Rectal smooth muscle tissue (tissue), 1 donor: ENCODE data around the gene HNRNPF.
"Not testable (repeated sequence)": the region's sequence is repeated elsewhere in the genome, so short reads cannot be mapped to it uniquely, and the experiment has no call there.

Experiments used
- H3K27ac ChIP-seq: one replicate; pipeline ENCODE4 v1.7.0; 2013; ENCODE audit warnings: low read depth, low read length, inconsistent platforms
- H3K27me3 ChIP-seq: one replicate; pipeline ENCODE4 v1.7.0; 2013; ENCODE audit warnings: low read length; ENCODE audit not compliant: control insufficient read depth, insufficient read depth
- H3K36me3 ChIP-seq: one replicate; pipeline ENCODE4 v1.7.0; 2013; ENCODE audit warnings: low read length; ENCODE audit not compliant: control insufficient read depth, insufficient read depth
- H3K4me1 ChIP-seq: one replicate; pipeline ENCODE4 v1.7.0; 2013; ENCODE audit warnings: low read length; ENCODE audit not compliant: control insufficient read depth, insufficient read depth
- H3K4me3 ChIP-seq: one replicate; pipeline ENCODE4 v1.7.0; 2013; ENCODE audit warnings: low read length
- H3K9ac ChIP-seq: one replicate; pipeline ENCODE4 v1.7.0; 2013; ENCODE audit warnings: low read length

The HNRNPF gene

DNA sequence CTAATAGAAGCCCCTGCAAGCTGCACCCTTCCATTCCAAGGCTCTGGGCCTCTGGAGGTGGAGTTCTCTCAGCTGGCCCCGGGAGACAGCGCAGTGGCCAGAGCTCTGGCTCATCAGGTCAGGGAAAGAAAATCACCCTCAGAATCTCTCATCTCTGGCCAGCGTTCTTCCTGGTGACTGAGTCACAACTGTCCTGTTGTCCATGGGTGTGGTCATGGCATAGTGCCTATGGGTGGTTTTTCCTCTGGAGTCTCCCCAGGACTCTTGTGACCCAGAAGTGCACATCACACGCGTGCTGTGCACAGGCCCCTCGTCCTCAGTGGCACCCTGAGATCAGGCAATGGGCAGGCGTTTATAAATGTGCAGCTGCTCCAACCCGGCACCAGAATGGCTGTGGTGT, 64.9 kb downstream of the HNRNPF start:
- H3K36me3 ChIP-seq: no peaks in the 10 kb centered on the region
- no peaks in the 10 kb centered on the region for H3K27me3 ChIP-seq
- H3K27ac ChIP-seq: no peak overlapping the region
- no peaks in the 10 kb centered on the region for H3K4me1 ChIP-seq
- H3K4me3 ChIP-seq: no peak overlapping the region
- H3K9ac ChIP-seq: no peak overlapping the region

DNA sequence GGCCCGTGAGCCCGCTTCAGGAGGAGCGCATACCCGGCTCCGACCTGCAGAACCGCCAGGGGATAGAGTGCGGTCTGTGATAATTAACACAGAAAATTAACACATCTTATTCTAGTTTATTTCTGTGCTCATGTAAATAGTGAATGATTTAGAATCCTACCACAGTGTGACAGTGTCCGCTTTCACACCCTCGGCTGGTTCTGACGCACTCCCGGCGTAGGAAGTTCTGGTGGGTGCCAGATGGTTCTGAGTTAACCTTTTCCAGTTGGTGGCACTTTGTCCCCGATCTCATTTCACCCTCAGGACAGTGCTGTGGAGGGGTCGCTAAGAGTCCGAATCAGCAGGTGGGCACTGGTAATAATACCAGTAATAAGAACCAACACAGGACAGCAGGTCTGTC, 65.9 kb downstream of the HNRNPF start:
- no peak overlapping the region for H3K27ac ChIP-seq
- H3K36me3 ChIP-seq: no peaks in the 10 kb centered on the region
- no peak overlapping the region for H3K4me3 ChIP-seq
- H3K9ac ChIP-seq: no peak overlapping the region
- H3K27me3 ChIP-seq: no peaks in the 10 kb centered on the region
- no peaks in the 10 kb centered on the region for H3K4me1 ChIP-seq

DNA sequence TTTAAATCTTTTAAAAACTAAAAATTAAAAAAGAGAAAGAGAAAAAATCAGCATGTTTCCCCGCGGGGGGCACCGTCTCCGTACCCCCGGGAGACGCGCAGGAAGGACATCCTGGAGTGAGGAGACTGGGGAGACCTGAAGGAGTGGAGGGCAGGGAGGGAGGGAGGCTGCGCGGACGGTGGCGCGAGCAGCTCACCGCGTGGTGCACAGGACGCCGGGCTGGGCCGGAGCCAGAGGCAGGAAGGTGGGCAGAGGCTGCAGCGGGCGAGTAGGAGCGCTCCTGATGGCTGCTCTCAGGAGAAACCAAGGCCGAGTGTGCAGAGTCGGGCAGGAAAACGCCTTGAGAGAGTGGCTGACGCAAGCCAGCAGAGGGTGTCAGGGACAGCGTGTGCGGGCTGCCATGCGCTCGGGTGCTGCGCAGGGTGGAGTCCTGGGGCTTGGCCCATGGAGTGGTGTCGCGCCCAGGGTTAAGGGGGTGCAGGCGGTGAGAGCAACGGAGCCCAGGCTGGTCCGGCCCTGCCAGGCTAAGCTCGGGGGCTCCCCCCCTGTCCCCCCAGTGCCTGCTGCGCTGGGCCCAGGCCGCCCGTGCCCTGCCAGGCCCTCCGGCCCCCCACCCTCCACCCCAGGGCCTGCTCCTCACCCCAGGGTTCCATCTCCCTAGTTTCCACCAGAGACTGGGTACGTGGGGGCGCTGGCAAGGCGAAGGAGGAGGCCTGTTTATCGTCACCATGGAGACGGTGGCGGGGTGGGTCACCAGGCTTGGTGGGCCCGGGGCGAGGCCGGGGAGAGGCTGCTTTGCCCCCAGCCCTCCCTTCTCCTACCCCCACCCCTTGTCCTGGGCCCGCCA, 66.5 kb downstream of the HNRNPF start:
- Histone ChIP-seq H3K9ac (no peak overlapping the region), H3K4me3 (no peak overlapping the region), H3K36me3 (no peaks in the 10 kb centered on the region), H3K4me1 (no peaks in the 10 kb centered on the region), H3K27ac (no peak overlapping the region), H3K27me3 (no peaks in the 10 kb centered on the region)

DNA sequence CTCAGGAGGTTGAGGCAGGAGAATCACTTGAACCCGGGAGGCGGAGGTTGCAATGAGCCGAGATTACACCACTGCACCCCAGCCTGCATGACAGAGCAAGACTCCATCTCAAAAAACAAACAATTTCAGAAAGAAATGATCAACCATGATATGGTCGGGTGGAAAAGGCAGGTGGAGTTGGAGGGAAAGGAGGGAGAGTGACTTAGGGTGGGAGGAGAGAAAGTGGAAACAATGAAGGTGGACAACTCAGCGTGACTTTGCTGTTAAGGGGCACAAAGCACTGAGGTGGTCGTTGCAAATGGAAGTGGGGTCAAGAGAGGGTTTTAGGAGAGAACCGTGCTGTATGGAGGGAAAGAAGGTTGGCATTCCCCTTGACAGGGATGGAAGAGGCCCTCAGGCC, 67.5 kb downstream of the HNRNPF start:
- H3K27ac ChIP-seq: no peak overlapping the region
- no peak overlapping the region for H3K4me3 ChIP-seq
- H3K9ac ChIP-seq: no peak overlapping the region
- no peaks in the 10 kb centered on the region for H3K4me1 ChIP-seq
- H3K36me3 ChIP-seq: no peaks in the 10 kb centered on the region
- H3K27me3 ChIP-seq: no peaks in the 10 kb centered on the region

- Histone ChIP-seq H3K4me3 (no peak overlapping the region), H3K27me3 (no peaks in the 10 kb centered on the region), H3K9ac (no peak overlapping the region), H3K4me1 (no peaks in the 10 kb centered on the region), H3K27ac (no peak overlapping the region), H3K36me3 (no peaks in the 10 kb centered on the region)
Measured at GRCh38 chr10:43340619-43341018, 68.4 kb downstream of the HNRNPF start.

- no peaks in the 10 kb centered on the region for H3K36me3 ChIP-seq
- H3K4me3 ChIP-seq: no peak overlapping the region
- no peak overlapping the region for H3K27ac ChIP-seq
- no peak overlapping the region for H3K9ac ChIP-seq
- H3K4me1 ChIP-seq: no peaks in the 10 kb centered on the region
- H3K27me3 ChIP-seq: no peaks in the 10 kb centered on the region
Measured at GRCh38 chr10:43340101-43340500, 68.9 kb downstream of the HNRNPF start.

DNA sequence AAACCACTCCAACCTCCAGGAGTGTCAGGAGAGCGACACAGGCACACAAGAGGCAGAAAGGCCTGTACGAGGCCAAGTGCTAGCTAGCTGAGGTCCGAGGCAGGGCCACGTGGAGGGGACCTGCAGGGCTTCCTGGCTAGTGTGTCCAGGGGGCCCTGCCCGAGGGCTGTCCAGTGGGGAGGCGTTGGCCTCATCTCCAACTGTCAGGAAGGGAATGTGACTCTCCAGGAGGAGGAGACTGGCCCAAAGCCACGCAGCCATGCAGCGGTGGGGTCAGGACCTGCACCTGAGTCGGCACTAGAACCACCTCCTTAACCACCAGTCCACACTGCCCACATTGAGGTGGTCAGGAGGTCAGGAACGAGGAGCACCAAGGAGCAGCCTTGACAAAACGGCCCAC, 69.8 kb downstream of the HNRNPF start:
- no peak overlapping the region for H3K9ac ChIP-seq
- no peak overlapping the region for H3K27ac ChIP-seq
- H3K4me1 ChIP-seq: no peaks in the 10 kb centered on the region
- no peaks in the 10 kb centered on the region for H3K27me3 ChIP-seq
- H3K4me3 ChIP-seq: no peak overlapping the region
- no peaks in the 10 kb centered on the region for H3K36me3 ChIP-seq

- Histone ChIP-seq H3K27ac (no peak overlapping the region), H3K9ac (no peak overlapping the region), H3K4me1 (no peaks in the 10 kb centered on the region), H3K27me3 (no peaks in the 10 kb centered on the region), H3K36me3 (no peaks in the 10 kb centered on the region), H3K4me3 (no peak overlapping the region)
Measured at GRCh38 chr10:43338117-43338516, 70.9 kb downstream of the HNRNPF start.

DNA sequence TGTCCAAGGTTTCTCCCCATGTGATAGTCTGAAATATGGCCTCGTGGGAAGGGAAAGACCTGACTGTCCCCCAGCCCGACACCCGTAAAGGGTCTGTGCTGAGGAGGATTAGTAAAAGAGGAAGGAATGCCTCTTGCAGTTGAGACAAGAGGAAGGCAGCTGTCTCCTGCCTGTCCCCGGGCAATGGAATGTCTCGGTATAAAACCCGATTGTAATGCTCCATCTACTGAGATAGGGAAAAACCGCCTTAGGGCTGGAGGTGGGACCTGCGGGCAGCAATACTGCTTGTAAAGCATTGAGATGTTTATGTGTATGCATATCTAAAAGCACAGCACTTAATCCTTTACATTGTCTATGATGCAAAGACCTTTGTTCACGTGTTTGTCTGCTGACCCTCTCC, 71.5 kb downstream of the HNRNPF start:
- not testable (repeated sequence) for H3K36me3 ChIP-seq, H3K27me3 ChIP-seq, H3K4me3 ChIP-seq, H3K9ac ChIP-seq, H3K27ac ChIP-seq, H3K4me1 ChIP-seq

DNA sequence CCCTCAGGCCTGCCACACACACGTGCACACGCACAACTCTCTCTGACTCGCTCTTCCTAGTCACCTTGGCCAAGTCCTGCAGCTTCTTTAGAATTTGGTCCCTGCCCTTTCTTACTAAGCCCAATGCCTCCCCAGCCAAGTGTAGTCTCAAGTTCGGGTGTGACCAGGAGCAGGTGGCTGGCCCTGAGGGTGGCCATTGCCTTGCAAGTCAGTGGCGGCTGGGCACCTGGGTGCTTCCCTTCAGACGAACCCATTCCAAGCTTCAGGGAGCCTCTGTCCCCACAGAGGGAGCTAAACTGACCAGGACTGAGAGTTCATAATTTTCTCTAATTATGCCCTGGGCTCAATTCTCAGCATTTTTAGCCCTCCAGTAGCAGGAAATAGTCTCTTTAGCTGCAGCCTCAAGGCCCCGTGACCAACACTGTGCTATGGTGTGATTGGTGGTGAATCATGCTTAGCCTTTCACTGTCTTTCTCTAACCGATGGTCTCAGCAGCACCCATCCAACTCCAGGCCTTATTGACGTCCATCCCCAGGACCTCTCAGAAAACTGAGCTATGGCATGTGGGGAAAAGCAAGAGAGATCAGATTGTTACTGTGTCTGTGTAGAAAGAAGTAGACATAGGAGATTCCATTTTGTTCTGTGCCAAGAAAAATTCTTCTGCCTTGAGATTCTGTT, 72.2 kb downstream of the HNRNPF start:
- Histone ChIP-seq H3K4me1 (no peaks in the 10 kb centered on the region), H3K27ac (no peak overlapping the region), H3K36me3 (no peaks in the 10 kb centered on the region), H3K27me3 (no peaks in the 10 kb centered on the region), H3K9ac (no peak overlapping the region), H3K4me3 (no peak overlapping the region)

GRCh38 chr10:43336061-43336460, 72.9 kb downstream of the HNRNPF start:
- Histone ChIP-seq H3K4me1 (no peaks in the 10 kb centered on the region), H3K9ac (no peak overlapping the region), H3K4me3 (no peak overlapping the region), H3K36me3 (no peaks in the 10 kb centered on the region), H3K27me3 (no peaks in the 10 kb centered on the region), H3K27ac (no peak overlapping the region)
